HCT116 (cell line): ENCODE data around the gene STUM. TPM values are rescaled to one million over a fixed set of nuclear protein-coding genes. Genes with fewer than 3 reads are reported as not detected.

ENCODE experiments used
- ATAC-seq: fragments of 200-7000 bp; cut with Tn5 transposase; 2 replicates; pipeline ENCODE4 v1.9.1; 2020; ENCODE audit warnings: mild to moderate bottlenecking, moderate library complexity
- BruUV-seq: library from RNA; stranded (reverse); fragments of 400-500 nt; replicated peaks from 2 replicates; lab custom pipeline; 2021; lab: Mats Ljungman, UMichigan
- CTCF ChIA-PET: fragments of 300-600 bp; sonication (Branson Sonifier 250); formaldehyde crosslinking; loops from one replicate; lab custom pipeline; 2021; ENCODE audit warnings: antibody characterized with exemption; lab: Charles Lee
- POLR2A ChIA-PET: fragments of 300-600, 350-600 bp; sonication (Branson Sonifier 250); formaldehyde crosslinking; loops from one replicate; lab custom pipeline; 2021; ENCODE audit warnings: antibody characterized with exemption; lab: Charles Lee
- RAD21 ChIA-PET, 2 experiments: fragments of 300-600 bp; sonication (Branson Sonifier 250); formaldehyde crosslinking; loops; one replicate each; lab custom pipeline; 2023; ENCODE audit warnings: low total read pairs in 2 of 2; ENCODE audit not compliant: uncharacterized antibody in 2 of 2, unreplicated experiment in 2 of 2, low non-redundant PET in 1 of 2; lab: Charles Lee
- DNase-seq: peaks from one replicate; pipeline ENCODE4 v3.0.0-alpha.2; 2010; ENCODE audit warnings: low read depth, low spot score
- H2AFZ ChIP-seq: fragments of 200-600 bp; shearing (Covaris generic), sonication (generic); 2 replicates; pipeline ENCODE4 v1.6.1; 2017; ENCODE audit warnings: low read depth, mixed run types, mixed read lengths, antibody characterized with exemption, low read length; ENCODE audit not compliant: poor library complexity, severe bottlenecking
- H3K27ac ChIP-seq: 2 replicates; pipeline ENCODE4 v1.5.1; 2012; ENCODE audit warnings: low read depth, low read length
- H3K27me3 ChIP-seq: fragments of 200-600 bp; sonication (generic); 2 replicates; pipeline ENCODE4 v1.6.1; 2016; ENCODE audit warnings: mixed run types, low read length, mixed read lengths; ENCODE audit not compliant: insufficient read depth
- H3K36me3 ChIP-seq, 2 experiments: fragments of 200-500 bp in 1 of 2; fragments of 200-600 bp in 1 of 2; sonication (Bioruptor generic) in 1 of 2; sonication (generic) in 1 of 2; 2 replicates each; pipeline versions ENCODE4 v1.5.1 to v1.6.1; 2014 to 2016; ENCODE audit warnings: low read length in 2 of 2, inconsistent platforms in 1 of 2, mixed read lengths in 1 of 2, mixed run types in 1 of 2; ENCODE audit not compliant: insufficient read depth in 2 of 2, control insufficient read depth in 1 of 2
- H3K4me1 ChIP-seq, 2 experiments: fragments of 200-600 bp in 1 of 2; sonication (generic) in 1 of 2; 2 replicates each; pipeline versions ENCODE4 v1.5.1 to v1.6.1; 2012 to 2017; ENCODE audit warnings: low read length in 2 of 2, inconsistent platforms in 1 of 2, mild to moderate bottlenecking in 1 of 2, mixed read lengths in 1 of 2, mixed run types in 1 of 2, moderate library complexity in 1 of 2; ENCODE audit not compliant: insufficient read depth in 2 of 2, control insufficient read depth in 1 of 2
- H3K4me2 ChIP-seq: fragments of 200-600 bp; sonication (generic); 2 replicates; pipeline ENCODE4 v1.6.1; 2017; ENCODE audit warnings: mixed run types, low read length, mixed read lengths
- H3K4me3 ChIP-seq, 2 experiments: fragments of 200-600 bp in 1 of 2; sonication (generic) in 1 of 2; replicated peaks in 1 of 2; 2 replicates each; pipeline ENCODE4 v1.5.1; 2011 to 2016; ENCODE audit warnings: low read length in 2 of 2, control low read depth in 1 of 2, low read depth in 1 of 2, mild to moderate bottlenecking in 1 of 2, mixed read lengths in 1 of 2, mixed run types in 1 of 2
- H3K79me2 ChIP-seq: fragments of 200-600 bp; sonication (generic); 2 replicates; pipeline ENCODE4 v1.6.1; 2017; ENCODE audit warnings: mild to moderate bottlenecking, mixed run types, low read length, moderate library complexity, mixed read lengths; ENCODE audit not compliant: insufficient read depth
- H3K9ac ChIP-seq: fragments of 200-600 bp; sonication (generic); 2 replicates; pipeline ENCODE4 v1.6.1; 2016; ENCODE audit warnings: low read length, mixed read lengths
- H3K9me2 ChIP-seq: fragments of 200-600 bp; sonication (generic), shearing (Covaris generic); 2 replicates; pipeline ENCODE4 v1.6.1; 2017; ENCODE audit warnings: mixed run types, mild to moderate bottlenecking, moderate library complexity; ENCODE audit not compliant: insufficient read depth
- H3K9me3 ChIP-seq, 2 experiments: fragments of 200-500 bp in 1 of 2; fragments of 200-600 bp in 1 of 2; sonication (Bioruptor generic) in 1 of 2; sonication (generic) in 1 of 2; 2 replicates each; pipeline ENCODE4 v1.6.1; 2014 to 2017; ENCODE audit warnings: low read length in 2 of 2, mixed read lengths in 2 of 2, inconsistent platforms in 1 of 2, low read depth in 1 of 2, mild to moderate bottlenecking in 1 of 2, mixed run types in 1 of 2, moderate library complexity in 1 of 2; ENCODE audit not compliant: control insufficient read depth in 1 of 2, insufficient read depth in 1 of 2
- H4K20me1 ChIP-seq: fragments of 200-600 bp; sonication (generic), shearing (Covaris generic); 2 replicates; pipeline ENCODE4 v1.6.1; 2017; ENCODE audit warnings: mixed run types, mild to moderate bottlenecking, moderate library complexity; ENCODE audit not compliant: insufficient read depth
- CEBPB ChIP-seq: IDR thresholded peaks from 2 replicates; pipeline ENCODE4 v1.6.1; 2012; ENCODE audit warnings: low read depth
- EZH2phosphoT487 ChIP-seq: fragments of 200-600 bp; IDR thresholded peaks from 2 replicates; pipeline ENCODE4 v1.6.1; 2018; ENCODE audit warnings: antibody characterized with exemption, borderline replicate concordance
- JUND ChIP-seq: IDR thresholded peaks from 2 replicates; pipeline ENCODE4 v1.6.1; 2012
- MAX ChIP-seq: IDR thresholded peaks from 2 replicates; pipeline ENCODE4 v1.6.1; 2012
- SIN3A ChIP-seq: IDR thresholded peaks from 2 replicates; pipeline ENCODE4 v1.6.1; 2012; ENCODE audit warnings: low read depth
- intact Hi-C: fragments of 100-400 bp; cut with micrococcal nuclease; formaldehyde crosslinking; loops from 2 replicates; pipeline ENCODE4 v1.10.0; 2022
- total RNA-seq: library from RNA; stranded (reverse); gene quantifications from one replicate; pipeline ENCODE4 v1.2.1, GENCODE V29; 2021; ENCODE audit not compliant: unreplicated experiment
- TF ChIP-seq, protein P1 (sequence below): IDR thresholded peaks from 2 replicates; pipeline ENCODE4 v1.6.1; 2011; ENCODE audit warnings: mild to moderate bottlenecking, low read length, moderate library complexity; ENCODE audit not compliant: insufficient replicate concordance; ENCODE audit errors: extremely low read depth

The STUM gene
- total RNA-seq, 1 experiment from 2014 or later = not detected

GRCh38 chr1:226601456-226601855, 52.9 kb downstream of the STUM start:
- no peak for DNase-seq
- Histone ChIP-seq H3K27ac (no peak overlapping the region), H3K9me3 (no peaks in the 10 kb centered on the region), H4K20me1 (no peaks in the 10 kb centered on the region), H3K4me2 (no peak overlapping the region), H3K4me3 (no peak overlapping the region), H3K27me3 (0 out of 2 replicates have a peak, but pooled peaks cover 8% of the 10 kb centered on the region), H3K4me1 (peaks cover 0 to 3% of the 10 kb centered on the region in 2 experiments; a peak in 1 of 4 replicates), H3K79me2 (no peaks in the 10 kb centered on the region), H3K9me2 (no peaks in the 10 kb centered on the region), H3K9ac (no peak overlapping the region), H2AFZ (no peak overlapping the region), H3K36me3 (no peaks in the 10 kb centered on the region)
- ChIA-PET POLR2A (no interaction called here), CTCF (no interaction called here), RAD21 (no interaction called here)
- intact Hi-C loops = no loop called here
- no TSS peak for BruUV-seq
- TF ChIP-seq, protein P1, sequence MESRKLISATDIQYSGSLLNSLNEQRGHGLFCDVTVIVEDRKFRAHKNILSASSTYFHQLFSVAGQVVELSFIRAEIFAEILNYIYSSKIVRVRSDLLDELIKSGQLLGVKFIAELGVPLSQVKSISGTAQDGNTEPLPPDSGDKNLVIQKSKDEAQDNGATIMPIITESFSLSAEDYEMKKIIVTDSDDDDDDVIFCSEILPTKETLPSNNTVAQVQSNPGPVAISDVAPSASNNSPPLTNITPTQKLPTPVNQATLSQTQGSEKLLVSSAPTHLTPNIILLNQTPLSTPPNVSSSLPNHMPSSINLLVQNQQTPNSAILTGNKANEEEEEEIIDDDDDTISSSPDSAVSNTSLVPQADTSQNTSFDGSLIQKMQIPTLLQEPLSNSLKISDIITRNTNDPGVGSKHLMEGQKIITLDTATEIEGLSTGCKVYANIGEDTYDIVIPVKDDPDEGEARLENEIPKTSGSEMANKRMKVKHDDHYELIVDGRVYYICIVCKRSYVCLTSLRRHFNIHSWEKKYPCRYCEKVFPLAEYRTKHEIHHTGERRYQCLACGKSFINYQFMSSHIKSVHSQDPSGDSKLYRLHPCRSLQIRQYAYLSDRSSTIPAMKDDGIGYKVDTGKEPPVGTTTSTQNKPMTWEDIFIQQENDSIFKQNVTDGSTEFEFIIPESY = no peak
- TF ChIP-seq CEBPB (no peak), EZH2phosphoT487 (no peak), MAX (no peak), SIN3A (no peak), JUND (no peak)
- ATAC-seq = no peak
